ENCODE results near the gene DGKQ. TPM values are rescaled to one million over a fixed set of nuclear protein-coding genes. Genes with fewer than 3 reads are reported as not detected.

The DGKQ gene
- total RNA-seq, 1 experiment from 2014 or later, result 22.0 TPM

GRCh38 chr4:1004071-1004418 is 30.7 kb upstream of the DGKQ start:
- ChIA-PET CTCF (no interaction called here), POLR2A (no interaction called here), RAD21 (ENCODE audit: low non-redundant PET in 1 of 2, low total read pairs in 2 of 2, uncharacterized antibody in 2 of 2, unreplicated experiment in 2 of 2) (no interaction called here)
- Histone ChIP-seq H3K36me3 (ENCODE audit: control insufficient read depth in 1 of 2, insufficient read depth in 2 of 2, low read length in 2 of 2) (no peaks in the 10 kb centered on the region), H4K20me1 (ENCODE audit: insufficient read depth) (no peaks in the 10 kb centered on the region), H3K79me2 (ENCODE audit: insufficient read depth, low read length) (no peaks in the 10 kb centered on the region), H3K4me3 (replicated peaks in 1 of 2; ENCODE audit: low read depth in 1 of 2, low read length in 2 of 2) (no peak overlapping the region), H3K27me3 (ENCODE audit: insufficient read depth, low read length) (no peaks in the 10 kb centered on the region), H3K4me1 (ENCODE audit: control insufficient read depth in 1 of 2, insufficient read depth in 2 of 2, low read length in 2 of 2) (peaks cover 2 to 12% of the 10 kb centered on the region in 2 experiments; a peak in 3 of 4 replicates), H3K9ac (ENCODE audit: low read length) (no peak overlapping the region), H3K9me2 (ENCODE audit: insufficient read depth) (no peaks in the 10 kb centered on the region), H3K9me3 (ENCODE audit: control insufficient read depth in 1 of 2, insufficient read depth in 1 of 2, low read depth in 1 of 2, low read length in 2 of 2) (no peaks in the 10 kb centered on the region), H2AFZ (ENCODE audit: low read depth, low read length, poor library complexity, severe bottlenecking) (no peak overlapping the region), H3K27ac (ENCODE audit: low read depth, low read length) (no peak overlapping the region), H3K4me2 (ENCODE audit: low read length) (no peak overlapping the region)
- ATAC-seq (no peak), DNase-seq (ENCODE audit: low read depth, low spot score) (no peak)
- intact Hi-C loops (cut with micrococcal nuclease), result no loop called here
- no TSS peak for BruUV-seq (replicated peaks)
- TF ChIP-seq CBX3 (IDR thresholded peaks at IDR 0.05; ENCODE audit: low read depth) (no peak), YY1 (IDR thresholded peaks at IDR 0.05; ENCODE audit: extremely low read depth, insufficient replicate concordance, low read depth, low read length) (no peak), FOSL1 (IDR thresholded peaks at IDR 0.05; ENCODE audit: low read depth) (no peak), SIN3A (IDR thresholded peaks at IDR 0.05; ENCODE audit: low read depth) (no peak)
- TF ChIP-seq, protein P1, sequence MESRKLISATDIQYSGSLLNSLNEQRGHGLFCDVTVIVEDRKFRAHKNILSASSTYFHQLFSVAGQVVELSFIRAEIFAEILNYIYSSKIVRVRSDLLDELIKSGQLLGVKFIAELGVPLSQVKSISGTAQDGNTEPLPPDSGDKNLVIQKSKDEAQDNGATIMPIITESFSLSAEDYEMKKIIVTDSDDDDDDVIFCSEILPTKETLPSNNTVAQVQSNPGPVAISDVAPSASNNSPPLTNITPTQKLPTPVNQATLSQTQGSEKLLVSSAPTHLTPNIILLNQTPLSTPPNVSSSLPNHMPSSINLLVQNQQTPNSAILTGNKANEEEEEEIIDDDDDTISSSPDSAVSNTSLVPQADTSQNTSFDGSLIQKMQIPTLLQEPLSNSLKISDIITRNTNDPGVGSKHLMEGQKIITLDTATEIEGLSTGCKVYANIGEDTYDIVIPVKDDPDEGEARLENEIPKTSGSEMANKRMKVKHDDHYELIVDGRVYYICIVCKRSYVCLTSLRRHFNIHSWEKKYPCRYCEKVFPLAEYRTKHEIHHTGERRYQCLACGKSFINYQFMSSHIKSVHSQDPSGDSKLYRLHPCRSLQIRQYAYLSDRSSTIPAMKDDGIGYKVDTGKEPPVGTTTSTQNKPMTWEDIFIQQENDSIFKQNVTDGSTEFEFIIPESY (IDR thresholded peaks at IDR 0.05; ENCODE audit: extremely low read depth, insufficient replicate concordance, low read length), result no peak
- TF ChIP-seq, protein P2, sequence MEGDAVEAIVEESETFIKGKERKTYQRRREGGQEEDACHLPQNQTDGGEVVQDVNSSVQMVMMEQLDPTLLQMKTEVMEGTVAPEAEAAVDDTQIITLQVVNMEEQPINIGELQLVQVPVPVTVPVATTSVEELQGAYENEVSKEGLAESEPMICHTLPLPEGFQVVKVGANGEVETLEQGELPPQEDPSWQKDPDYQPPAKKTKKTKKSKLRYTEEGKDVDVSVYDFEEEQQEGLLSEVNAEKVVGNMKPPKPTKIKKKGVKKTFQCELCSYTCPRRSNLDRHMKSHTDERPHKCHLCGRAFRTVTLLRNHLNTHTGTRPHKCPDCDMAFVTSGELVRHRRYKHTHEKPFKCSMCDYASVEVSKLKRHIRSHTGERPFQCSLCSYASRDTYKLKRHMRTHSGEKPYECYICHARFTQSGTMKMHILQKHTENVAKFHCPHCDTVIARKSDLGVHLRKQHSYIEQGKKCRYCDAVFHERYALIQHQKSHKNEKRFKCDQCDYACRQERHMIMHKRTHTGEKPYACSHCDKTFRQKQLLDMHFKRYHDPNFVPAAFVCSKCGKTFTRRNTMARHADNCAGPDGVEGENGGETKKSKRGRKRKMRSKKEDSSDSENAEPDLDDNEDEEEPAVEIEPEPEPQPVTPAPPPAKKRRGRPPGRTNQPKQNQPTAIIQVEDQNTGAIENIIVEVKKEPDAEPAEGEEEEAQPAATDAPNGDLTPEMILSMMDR (IDR thresholded peaks at IDR 0.05 in 2 of 3, conservative IDR thresholded peaks at IDR 0.05 in 1 of 3; ENCODE audit: borderline replicate concordance in 1 of 3, insufficient read depth in 1 of 3, low read depth in 2 of 3, low read length in 2 of 3), result no peak
